Measurements from ENCODE around the gene GPRIN2.
"Not testable (repeated sequence)": the region's sequence is repeated elsewhere in the genome, so short reads cannot be mapped to it uniquely, and the experiment has no call there.

The GPRIN2 gene

DNA sequence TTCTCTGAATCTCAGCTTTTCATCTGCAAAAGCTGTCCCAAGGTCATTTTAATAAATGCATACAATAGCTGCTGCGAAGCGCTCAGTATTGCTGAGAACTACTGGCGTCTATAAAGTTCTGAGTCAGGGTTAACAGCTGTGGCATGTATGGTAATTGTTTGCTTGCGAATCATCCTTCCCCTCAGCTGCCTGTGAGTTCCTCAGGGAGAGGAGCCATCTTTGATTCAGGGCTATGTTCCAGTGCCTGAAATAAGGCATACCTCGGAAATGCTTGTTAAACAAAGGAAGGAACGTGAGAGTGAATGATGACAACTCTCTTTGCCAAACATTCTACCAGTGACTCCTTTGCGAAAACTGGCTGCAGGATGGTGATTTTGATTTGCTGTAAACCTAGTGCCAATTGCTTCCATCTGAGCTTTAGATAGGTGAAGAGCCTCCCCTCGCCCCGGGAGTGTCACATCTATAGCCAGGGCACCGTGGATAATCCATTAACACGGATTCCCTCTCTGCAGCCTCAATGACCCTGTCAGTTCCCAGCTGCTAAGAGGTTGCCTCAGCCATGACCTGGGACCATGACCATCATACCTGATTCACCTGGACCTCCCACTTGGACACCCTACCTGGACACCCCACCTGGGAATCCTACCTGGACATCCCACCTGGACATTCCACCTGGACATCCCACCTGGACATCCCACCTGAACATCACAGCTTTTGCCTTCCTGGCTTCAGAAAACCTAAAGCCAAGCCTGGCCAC is 39.6 kb downstream of the GPRIN2 start:
- no peak for DNase-seq

DNA sequence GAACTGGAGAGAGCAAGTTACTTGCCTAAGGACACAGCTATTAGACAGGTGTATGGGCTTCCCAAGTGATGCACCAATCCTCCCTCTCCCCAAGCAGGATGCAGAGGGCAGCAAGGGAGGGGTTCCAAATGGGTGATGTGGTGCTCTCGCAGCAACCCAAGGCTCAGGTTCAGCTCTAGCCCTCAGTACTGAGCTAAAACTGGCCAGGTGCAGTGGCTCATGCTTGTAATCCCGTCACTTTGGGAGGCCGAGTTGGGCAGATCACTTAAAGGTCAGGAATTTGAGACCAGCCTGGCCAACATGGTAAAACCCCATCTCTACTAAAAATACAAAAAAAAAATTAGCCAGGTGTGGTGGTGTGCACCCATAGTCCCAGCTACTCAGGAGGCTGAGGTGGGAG is 40.7 kb downstream of the GPRIN2 start:
- DNase-seq: no peak

DNA sequence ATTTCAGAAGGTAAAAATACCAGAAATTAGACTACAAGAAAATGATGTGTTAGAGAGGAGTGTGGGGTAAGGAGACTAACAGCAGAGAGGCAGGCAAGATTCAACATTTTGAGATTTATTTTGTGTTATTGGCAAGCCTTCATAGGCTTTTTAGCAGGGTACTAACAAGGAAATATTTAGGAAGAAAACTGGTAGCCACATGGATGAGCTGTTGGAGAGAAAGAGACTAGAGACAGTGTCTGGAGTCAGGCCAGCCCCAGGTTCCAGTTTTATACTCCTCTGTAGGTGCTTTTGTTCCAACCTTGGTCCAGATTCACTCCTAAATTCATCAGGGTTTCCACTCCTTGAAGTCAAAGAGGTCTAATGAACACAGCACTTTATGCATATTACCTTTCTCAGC is 41.1 kb downstream of the GPRIN2 start:
- DNase-seq: no peak

DNA sequence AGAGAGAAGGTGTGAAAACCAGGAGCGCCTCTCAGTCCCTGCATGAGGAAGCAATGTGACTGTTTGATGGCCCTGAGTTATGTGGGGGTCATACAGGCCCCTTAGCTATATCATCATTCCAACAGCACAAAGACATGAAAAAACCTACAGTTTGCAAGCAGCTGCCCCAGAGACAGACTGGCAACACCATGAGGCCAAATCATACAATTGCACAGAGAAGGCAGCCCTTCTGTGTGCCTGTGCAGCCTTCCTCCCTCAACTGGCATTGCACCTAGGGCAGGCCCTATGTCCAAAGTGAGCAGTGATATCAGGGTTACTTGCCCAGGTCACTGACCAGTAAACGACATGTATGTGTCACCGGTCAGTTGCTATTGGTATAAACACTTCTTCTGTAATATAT is 41.6 kb downstream of the GPRIN2 start:
- DNase-seq: no peak

DNA sequence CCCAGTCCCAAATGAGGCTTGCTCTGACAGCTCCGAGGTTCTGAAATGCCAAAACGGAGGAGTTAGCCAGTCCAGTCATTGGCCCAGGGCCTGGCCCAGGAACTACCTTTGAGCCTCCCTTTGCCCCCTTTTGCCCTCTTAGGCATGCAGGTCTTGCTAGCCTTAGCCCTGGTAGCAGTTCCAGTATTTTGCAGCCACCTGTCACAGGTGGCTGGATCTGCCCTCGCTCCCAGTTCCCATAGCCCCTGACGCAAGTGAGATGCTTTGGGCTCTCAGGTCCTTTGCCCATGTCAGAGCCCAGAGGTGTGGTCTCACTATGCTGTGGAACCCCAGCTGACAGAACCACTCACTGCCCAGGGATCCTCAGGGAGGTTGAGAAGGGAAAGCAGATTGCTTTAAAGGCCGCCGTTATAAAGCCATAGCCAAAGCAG is 42.0 kb downstream of the GPRIN2 start:
- no peak for DNase-seq

DNA sequence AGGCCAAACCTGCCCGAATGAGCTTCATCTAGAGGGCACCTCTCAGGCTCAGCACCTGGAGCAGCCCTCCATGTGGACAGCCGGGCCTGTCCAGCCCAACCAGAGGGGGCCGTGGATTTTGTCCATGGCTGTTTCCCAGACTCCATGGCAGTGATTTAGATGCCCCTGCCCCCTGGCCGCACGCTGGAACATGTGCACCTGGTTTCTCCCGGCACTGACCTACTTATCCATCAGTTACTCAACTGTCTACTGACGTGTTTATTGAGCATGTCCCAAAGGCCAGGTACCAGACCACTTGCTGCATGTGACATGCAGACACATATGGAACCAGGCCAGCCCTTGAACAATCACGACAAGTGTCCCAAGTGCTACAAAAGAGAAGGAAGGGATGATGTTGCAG is 43.1 kb downstream of the GPRIN2 start:
- not testable (repeated sequence) for DNase-seq

DNA sequence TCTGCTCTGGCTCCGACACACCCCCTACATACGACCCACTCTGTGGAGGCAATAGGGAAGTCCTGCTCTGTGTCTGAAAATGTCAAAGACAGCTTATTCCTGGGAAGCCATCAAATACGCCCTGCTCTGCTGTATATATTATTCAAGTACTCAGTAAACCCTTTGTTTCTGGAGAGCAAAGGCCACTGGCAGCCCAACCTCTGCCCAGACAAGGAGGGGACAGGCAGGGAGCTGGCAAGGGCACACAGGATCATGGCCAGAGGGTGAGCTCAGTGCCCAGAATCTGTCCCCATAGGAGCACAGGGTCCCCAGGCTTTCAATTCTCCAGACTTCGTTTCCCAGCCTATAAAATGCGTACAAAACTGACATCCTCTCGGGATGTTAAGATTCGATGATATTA is 43.7 kb downstream of the GPRIN2 start:
- DNase-seq: not testable (repeated sequence)

DNA sequence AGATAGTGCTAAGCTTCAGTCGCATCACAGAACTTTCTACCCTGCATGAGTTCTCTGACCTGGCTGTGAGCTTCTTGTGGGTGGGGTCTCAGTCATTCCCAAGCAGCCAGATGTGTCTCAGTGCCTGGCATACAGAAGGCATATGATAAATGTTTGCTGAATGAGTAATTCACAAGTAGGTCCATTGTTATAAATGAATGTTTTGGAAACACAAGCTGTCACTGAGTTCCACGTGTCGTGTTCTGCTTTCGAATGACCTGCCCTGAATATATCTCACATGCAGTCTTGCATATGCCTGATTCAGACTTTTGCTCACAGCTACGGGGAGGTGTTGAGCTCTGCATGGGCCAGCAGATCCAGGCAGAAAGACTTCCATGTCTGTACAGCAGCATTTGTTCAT is 44.5 kb downstream of the GPRIN2 start:
- not testable (repeated sequence) for DNase-seq
